ENCODE results near the gene TGM2. TPM values are rescaled to one million over a fixed set of nuclear protein-coding genes. Genes with fewer than 3 reads are reported as not detected.

The TGM2 gene
- total and polyA plus RNA-seq, 9 of the 15 experiments (the other 6 are each of a cell fraction or from before 2014, with no cell fraction given), result 5.5 to 78.5 (median 37.6) TPM

DNA sequence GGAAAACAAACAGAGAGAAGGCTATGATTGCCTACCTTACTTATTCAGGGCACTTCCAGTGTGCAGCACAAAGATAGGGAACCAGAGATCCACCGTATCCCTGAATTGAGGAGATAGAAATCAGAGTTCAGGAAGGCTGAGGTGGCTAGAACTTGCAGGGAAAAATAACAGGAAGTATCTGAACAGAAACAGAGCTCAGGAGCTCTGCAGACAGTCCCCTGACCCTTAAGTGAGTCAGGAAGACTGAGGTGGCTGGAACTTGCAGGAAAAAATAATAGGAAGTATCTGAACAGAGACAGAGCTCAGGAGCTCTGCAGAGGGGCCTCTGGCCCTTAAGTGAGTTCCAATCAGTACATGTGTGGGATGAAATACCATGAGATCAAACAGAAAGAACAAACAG lies 66.1 kb downstream of the TGM2 start:
- Histone ChIP-seq H3K4me3 (no peak overlapping the region), H3K9ac (ENCODE audit: insufficient read depth in 1 of 2, low read depth in 2 of 2, low read length in 2 of 2) (no peak overlapping the region), H3K9me3 (replicated peaks; ENCODE audit: control insufficient read depth, insufficient read depth, low read depth, low read length) (no peaks in the 10 kb centered on the region), H3K4me1 (replicated peaks in 1 of 2; ENCODE audit: control insufficient read depth in 2 of 2, insufficient read depth in 2 of 2, low read length in 2 of 2) (peaks cover 4 to 18% of the 10 kb centered on the region in 2 experiments; a peak in 4 of 5 replicates), H4K20me1 (replicated peaks; ENCODE audit: control insufficient read depth, insufficient read depth, low read length) (no peaks in the 10 kb centered on the region), H3K4me2 (ENCODE audit: insufficient read depth, low read length) (no peak overlapping the region), H2AFZ (ENCODE audit: low read depth, low read length) (0 out of 2 replicates have a peak overlapping the region, but pooled peaks have one; percentile 25), H3K27me3 (ENCODE audit: control insufficient read depth in 2 of 2, insufficient read depth in 2 of 2, low read length in 2 of 2) (no peaks in the 10 kb centered on the region), H3K9me1 (ENCODE audit: control insufficient read depth, insufficient read depth, low read length) (no peaks in the 10 kb centered on the region), H3K36me3 (ENCODE audit: control insufficient read depth, insufficient read depth, low read length) (no peaks in the 10 kb centered on the region), H3K27ac (ENCODE audit: extremely low read depth, low read depth, low read length) (no peak overlapping the region), H3K79me2 (ENCODE audit: control insufficient read depth, insufficient read depth, low read length) (no peaks in the 10 kb centered on the region)
- WGBS (ENCODE audit: insufficient coverage, low coverage, missing lambda C conversion rate), result 0% methylated on average over 1 of the region's 1 CpG
- intact Hi-C loops (cut with micrococcal nuclease), result no loop called here
- in situ Hi-C loops (cut with MboI), result no loop called here
- POLR2A ChIA-PET, result no interaction called here
- DNase-seq (ENCODE audit: extremely low read depth in 1 of 4, low spot score in 3 of 4) (no peak), ATAC-seq (no peak), FAIRE-seq (no peak)
- CTCF ChIA-PET (ENCODE audit: low intra/inter-chr PET ratio), result no interaction called here
- BruUV-seq (replicated peaks), result no TSS peak
- TF ChIP-seq ZKSCAN1 (IDR thresholded peaks at IDR 0.05; ENCODE audit: low read depth, low read length) (no peak), SRF (CRISPR knock-in tag; IDR thresholded peaks at IDR 0.05) (no peak), PHF8 (IDR thresholded peaks at IDR 0.05; ENCODE audit: borderline replicate concordance, low read length) (no peak), ELF4 (CRISPR knock-in tag; IDR thresholded peaks at IDR 0.05) (no peak), ZFPM2 (CRISPR knock-in tag; IDR thresholded peaks at IDR 0.05) (no peak), DMBX1 (CRISPR knock-in tag; IDR thresholded peaks at IDR 0.05; ENCODE audit: borderline replicate concordance) (no peak), FOXM1 (IDR thresholded peaks at IDR 0.05; ENCODE audit: low read depth) (no peak), FOXM1 (CRISPR knock-in tag; IDR thresholded peaks at IDR 0.05; ENCODE audit: low read depth) (no peak), ZNF282 (CRISPR knock-in tag; IDR thresholded peaks at IDR 0.05) (no peak), XRCC4 (IDR thresholded peaks at IDR 0.05; ENCODE audit: extremely low read depth, insufficient read depth, insufficient read length) (no peak), HNRNPLL (IDR thresholded peaks at IDR 0.05; ENCODE audit: low read depth, low read length, poor library complexity, severe bottlenecking) (no peak), PRPF4 (IDR thresholded peaks at IDR 0.05; ENCODE audit: insufficient read depth, low read depth, low read length, poor library complexity, severe bottlenecking) (no peak), NRF1 (conservative IDR thresholded peaks at IDR 0.05 in 1 of 2, IDR thresholded peaks at IDR 0.05 in 1 of 2) (no peak), POLR3G (IDR thresholded peaks at IDR 0.05; ENCODE audit: extremely low read depth, insufficient read length, insufficient replicate concordance) (no peak)
- TF ChIP-seq, protein P1, sequence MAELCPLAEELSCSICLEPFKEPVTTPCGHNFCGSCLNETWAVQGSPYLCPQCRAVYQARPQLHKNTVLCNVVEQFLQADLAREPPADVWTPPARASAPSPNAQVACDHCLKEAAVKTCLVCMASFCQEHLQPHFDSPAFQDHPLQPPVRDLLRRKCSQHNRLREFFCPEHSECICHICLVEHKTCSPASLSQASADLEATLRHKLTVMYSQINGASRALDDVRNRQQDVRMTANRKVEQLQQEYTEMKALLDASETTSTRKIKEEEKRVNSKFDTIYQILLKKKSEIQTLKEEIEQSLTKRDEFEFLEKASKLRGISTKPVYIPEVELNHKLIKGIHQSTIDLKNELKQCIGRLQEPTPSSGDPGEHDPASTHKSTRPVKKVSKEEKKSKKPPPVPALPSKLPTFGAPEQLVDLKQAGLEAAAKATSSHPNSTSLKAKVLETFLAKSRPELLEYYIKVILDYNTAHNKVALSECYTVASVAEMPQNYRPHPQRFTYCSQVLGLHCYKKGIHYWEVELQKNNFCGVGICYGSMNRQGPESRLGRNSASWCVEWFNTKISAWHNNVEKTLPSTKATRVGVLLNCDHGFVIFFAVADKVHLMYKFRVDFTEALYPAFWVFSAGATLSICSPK (IDR thresholded peaks at IDR 0.05; ENCODE audit: borderline replicate concordance), result no peak
- TF ChIP-seq, protein P2, sequence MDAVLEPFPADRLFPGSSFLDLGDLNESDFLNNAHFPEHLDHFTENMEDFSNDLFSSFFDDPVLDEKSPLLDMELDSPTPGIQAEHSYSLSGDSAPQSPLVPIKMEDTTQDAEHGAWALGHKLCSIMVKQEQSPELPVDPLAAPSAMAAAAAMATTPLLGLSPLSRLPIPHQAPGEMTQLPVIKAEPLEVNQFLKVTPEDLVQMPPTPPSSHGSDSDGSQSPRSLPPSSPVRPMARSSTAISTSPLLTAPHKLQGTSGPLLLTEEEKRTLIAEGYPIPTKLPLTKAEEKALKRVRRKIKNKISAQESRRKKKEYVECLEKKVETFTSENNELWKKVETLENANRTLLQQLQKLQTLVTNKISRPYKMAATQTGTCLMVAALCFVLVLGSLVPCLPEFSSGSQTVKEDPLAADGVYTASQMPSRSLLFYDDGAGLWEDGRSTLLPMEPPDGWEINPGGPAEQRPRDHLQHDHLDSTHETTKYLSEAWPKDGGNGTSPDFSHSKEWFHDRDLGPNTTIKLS (IDR thresholded peaks at IDR 0.05; ENCODE audit: borderline replicate concordance, low read depth), result no peak
- TF ChIP-seq, protein P3, sequence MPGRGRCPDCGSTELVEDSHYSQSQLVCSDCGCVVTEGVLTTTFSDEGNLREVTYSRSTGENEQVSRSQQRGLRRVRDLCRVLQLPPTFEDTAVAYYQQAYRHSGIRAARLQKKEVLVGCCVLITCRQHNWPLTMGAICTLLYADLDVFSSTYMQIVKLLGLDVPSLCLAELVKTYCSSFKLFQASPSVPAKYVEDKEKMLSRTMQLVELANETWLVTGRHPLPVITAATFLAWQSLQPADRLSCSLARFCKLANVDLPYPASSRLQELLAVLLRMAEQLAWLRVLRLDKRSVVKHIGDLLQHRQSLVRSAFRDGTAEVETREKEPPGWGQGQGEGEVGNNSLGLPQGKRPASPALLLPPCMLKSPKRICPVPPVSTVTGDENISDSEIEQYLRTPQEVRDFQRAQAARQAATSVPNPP (IDR thresholded peaks at IDR 0.05; ENCODE audit: borderline replicate concordance, insufficient read depth, insufficient read length), result no peak
- TF ChIP-seq, protein P4, sequence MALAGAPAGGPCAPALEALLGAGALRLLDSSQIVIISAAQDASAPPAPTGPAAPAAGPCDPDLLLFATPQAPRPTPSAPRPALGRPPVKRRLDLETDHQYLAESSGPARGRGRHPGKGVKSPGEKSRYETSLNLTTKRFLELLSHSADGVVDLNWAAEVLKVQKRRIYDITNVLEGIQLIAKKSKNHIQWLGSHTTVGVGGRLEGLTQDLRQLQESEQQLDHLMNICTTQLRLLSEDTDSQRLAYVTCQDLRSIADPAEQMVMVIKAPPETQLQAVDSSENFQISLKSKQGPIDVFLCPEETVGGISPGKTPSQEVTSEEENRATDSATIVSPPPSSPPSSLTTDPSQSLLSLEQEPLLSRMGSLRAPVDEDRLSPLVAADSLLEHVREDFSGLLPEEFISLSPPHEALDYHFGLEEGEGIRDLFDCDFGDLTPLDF (CRISPR knock-in tag; IDR thresholded peaks at IDR 0.05), result no peak
